K562 (cell line): Measurements from ENCODE around the gene HGF. TPM values are rescaled to one million over a fixed set of nuclear protein-coding genes. Genes with fewer than 3 reads are reported as not detected.

ENCODE experiments used
- ATAC-seq: fragments of 200-7000 bp; cut with Tn5 transposase; 3 replicates; pipeline ENCODE4 v1.9.1; 2020; ENCODE audit warnings: moderate library complexity
- BruUV-seq: library from RNA; stranded (reverse); fragments of 400-500 nt; replicated peaks from 2 replicates; lab custom pipeline; 2021; lab: Mats Ljungman, UMichigan
- CTCF ChIA-PET: fragments of 300-600 bp; formaldehyde crosslinking; extraction: SDS; loops from one replicate; lab custom pipeline; 2021; ENCODE audit warnings: low intra/inter-chr PET ratio; lab: Yijun Ruan, JAX
- POLR2A ChIA-PET: fragments of 300-600, 350-650 bp; sonication (Branson Sonifier 250); formaldehyde crosslinking; extraction: SDS; loops from one replicate; lab custom pipeline; 2021; ENCODE audit warnings: antibody characterized with exemption, inconsistent platforms; lab: Yijun Ruan, JAX
- DNase-seq, 4 experiments: peaks; one replicate each; pipeline versions ENCODE4 v3.0.0 to v3.0.0-alpha.2; 2011 to 2018; ENCODE audit warnings: low spot score in 3 of 4, mixed read lengths in 3 of 4; ENCODE audit errors: extremely low read depth in 1 of 4
- FAIRE-seq: peaks from 2 replicates; lab custom pipeline; 2011; peaks lifted over from hg19 to GRCh38; lab: Jason Lieb, UNC
- H2AFZ ChIP-seq: 2 replicates; pipeline ENCODE4 v1.6.0; 2011; ENCODE audit warnings: low read depth, low read length, control low read depth, inconsistent platforms
- H3K27ac ChIP-seq: fragments of 200-600 bp; 3 replicates; pipeline ENCODE4 v1.8.0; 2011; ENCODE audit warnings: low read depth, mild to moderate bottlenecking, control low read depth, inconsistent platforms, low read length, moderate library complexity, mixed read lengths; ENCODE audit errors: extremely low read depth
- H3K27me3 ChIP-seq, 2 experiments: fragments of 300-600 bp in 1 of 2; 2 replicates in 1 of 2; 3 replicates in 1 of 2; pipeline versions ENCODE4 v1.6.0 to v1.8.0; 2011; ENCODE audit warnings: inconsistent platforms in 2 of 2, low read length in 2 of 2, mild to moderate bottlenecking in 1 of 2, mixed read lengths in 1 of 2, moderate library complexity in 1 of 2; ENCODE audit not compliant: control insufficient read depth in 2 of 2, insufficient read depth in 2 of 2
- H3K36me3 ChIP-seq: fragments of 300-600 bp; 3 replicates; pipeline ENCODE4 v1.8.0; 2011; ENCODE audit warnings: mild to moderate bottlenecking, low read length, inconsistent platforms; ENCODE audit not compliant: control insufficient read depth, insufficient read depth
- H3K4me1 ChIP-seq, 2 experiments: fragments of 200-600 bp in 1 of 2; replicated peaks in 1 of 2; 2 replicates in 1 of 2; 3 replicates in 1 of 2; pipeline versions ENCODE4 v1.5.1 to v1.8.0; 2011; ENCODE audit warnings: inconsistent platforms in 2 of 2, low read length in 2 of 2, mild to moderate bottlenecking in 1 of 2, mixed read lengths in 1 of 2, moderate library complexity in 1 of 2; ENCODE audit not compliant: control insufficient read depth in 2 of 2, insufficient read depth in 2 of 2
- H3K4me2 ChIP-seq: 2 replicates; pipeline ENCODE4 v1.6.1; 2011; ENCODE audit warnings: low read length, control low read depth, inconsistent platforms, mixed read lengths; ENCODE audit not compliant: insufficient read depth
- H3K4me3 ChIP-seq: fragments of 200-600 bp; sonication (generic), shearing (Covaris generic); 2 replicates; pipeline ENCODE4 v1.5.1; 2016; ENCODE audit warnings: control low read depth, inconsistent platforms
- H3K79me2 ChIP-seq: fragments of 200-600 bp; 3 replicates; pipeline ENCODE4 v1.8.0; 2011; ENCODE audit warnings: low read length, inconsistent platforms; ENCODE audit not compliant: control insufficient read depth, insufficient read depth
- H3K9ac ChIP-seq, 2 experiments: 2 replicates each; pipeline versions ENCODE4 v1.6.0 to v1.6.1; 2011; ENCODE audit warnings: low read depth in 2 of 2, low read length in 2 of 2, control low read depth in 1 of 2, inconsistent platforms in 1 of 2, mild to moderate bottlenecking in 1 of 2, mixed read lengths in 1 of 2; ENCODE audit not compliant: insufficient read depth in 1 of 2
- H3K9me1 ChIP-seq: one replicate; pipeline ENCODE4 v1.6.0; 2011; ENCODE audit warnings: inconsistent platforms, mild to moderate bottlenecking, low read length, moderate library complexity; ENCODE audit not compliant: control insufficient read depth, insufficient read depth
- H3K9me3 ChIP-seq: replicated peaks from 2 replicates; pipeline ENCODE4 v1.5.1; 2011; ENCODE audit warnings: low read depth, low read length, inconsistent platforms; ENCODE audit not compliant: control insufficient read depth, insufficient read depth
- H4K20me1 ChIP-seq: replicated peaks from 2 replicates; pipeline ENCODE4 v1.6.1; 2011; ENCODE audit warnings: low read length, inconsistent platforms, mixed read lengths; ENCODE audit not compliant: control insufficient read depth, insufficient read depth
- GATA2 ChIP-seq: sonication (generic); formaldehyde crosslinking; IDR thresholded peaks from 2 replicates; pipeline ENCODE4 v1.4.0; 2020; ENCODE audit warnings: mild to moderate bottlenecking, missing genetic modification reagents
- HNRNPL ChIP-seq: fragments of 200-400 bp; formaldehyde crosslinking; IDR thresholded peaks from 2 replicates; pipeline ENCODE4 v1.6.1; 2017; ENCODE audit warnings: low read depth, mild to moderate bottlenecking, low read length
- KLF13 ChIP-seq: fragments of 450-650 bp; IDR thresholded peaks from 2 replicates; pipeline ENCODE4 v1.6.1; 2016; ENCODE audit warnings: missing genetic modification characterization, low read depth, mild to moderate bottlenecking, missing compliant biosample characterization, moderate library complexity, borderline replicate concordance
- MTF1 ChIP-seq: fragments of 250-450 bp; sonication (Bioruptor Pico); IDR thresholded peaks from 2 replicates; pipeline ENCODE4 v1.9.0; 2021; ENCODE audit warnings: moderate library complexity, mild to moderate bottlenecking, inconsistent platforms, borderline replicate concordance
- RB1 ChIP-seq: fragments of 450-650 bp; IDR thresholded peaks from 2 replicates; pipeline ENCODE4 v1.6.1; 2017; ENCODE audit warnings: low read depth, mild to moderate bottlenecking
- RBM14 ChIP-seq: fragments of 200-400 bp; formaldehyde crosslinking; IDR thresholded peaks from 2 replicates; pipeline ENCODE4 v1.6.1; 2018; ENCODE audit warnings: low read depth, mild to moderate bottlenecking, low read length, moderate library complexity, borderline replicate concordance; ENCODE audit not compliant: insufficient read depth
- RBM39 ChIP-seq: fragments of 200-400 bp; formaldehyde crosslinking; optimal IDR thresholded peaks from 2 replicates; pipeline ENCODE3; 2018; ENCODE audit warnings: low read depth, low read length
- ZNF316 ChIP-seq: fragments of 450-650 bp; IDR thresholded peaks from 2 replicates; pipeline ENCODE4 v1.6.1; 2016
- in situ Hi-C: fragments of 300-500 bp; cut with MboI; formaldehyde crosslinking; loops from 4 replicates; pipeline ENCODE4 v1.15.0; 2018; ENCODE audit warnings: inconsistent platforms, mixed read lengths
- intact Hi-C: fragments of 100-400 bp; cut with micrococcal nuclease; formaldehyde crosslinking; loops from 2 replicates; pipeline ENCODE4 v1.14.2; 2022
- polyA plus RNA-seq, 8 experiments: library from polyadenylated mRNA; depleted of rRNA in 4 of 8; stranded (reverse) in 5 of 8; unstranded in 3 of 8; fragments of >200 nt; fragmentation: Nextera tagmentation in 2 of 8; fragmentation: Illumina TruSeq in 1 of 8; extraction: Ambion mirVana in 2 of 8; extraction: Trizol in 1 of 8; gene quantifications; 2 replicates each; pipeline versions ENCODE4 v1.2.1 to v1.2.3, GENCODE V29; 2011 to 2014; ENCODE audit warnings: inconsistent platforms in 1 of 8, missing spikeins in 1 of 8
- total RNA-seq, 7 experiments: library from RNA; depleted of rRNA in 6 of 7; stranded (reverse); fragments of >200 nt in 6 of 7; fragmentation: Illumina TruSeq in 2 of 7; extraction: Trizol in 2 of 7; gene quantifications; 2 replicates each; pipeline versions ENCODE4 v1.2.1 to v1.2.3, GENCODE V29; 2011 to 2021; ENCODE audit warnings: low replicate concordance in 1 of 7

Gene HGF
- total and polyA plus RNA-seq, 9 of the 15 experiments (the other 6 are each of a cell fraction or from before 2014, with no cell fraction given): 0.02 TPM; not detected in 8

DNA sequence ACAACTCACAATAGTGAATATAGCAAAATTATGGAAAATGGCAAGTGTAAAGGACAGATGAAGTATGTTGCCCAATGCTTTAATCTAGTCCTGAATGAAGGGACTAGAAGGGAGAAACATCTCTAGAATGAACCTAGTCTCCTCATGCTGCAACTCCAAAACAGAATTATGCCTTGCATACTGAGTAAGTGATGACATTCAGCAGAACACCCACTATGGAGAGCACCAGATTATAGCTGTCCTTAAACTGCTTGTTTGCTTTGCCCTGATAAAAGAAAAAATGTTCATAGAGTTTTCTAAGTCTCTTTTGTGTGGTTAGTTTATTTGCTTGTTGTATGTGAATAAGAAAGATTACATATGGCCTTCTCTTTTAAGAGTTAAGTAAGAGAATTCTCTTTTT lies 7.8 kb upstream of the HGF start:
- in situ Hi-C loops: no loop called here
- no TSS peak for BruUV-seq
- H3K4me2 ChIP-seq: no peak overlapping the region
- no peaks in the 10 kb centered on the region for H3K27me3 ChIP-seq
- intact Hi-C loops: no loop called here
- no peak for TF ChIP-seq HNRNPL
- no peak for TF ChIP-seq MTF1 (CRISPR knock-in tag)
- no peak for TF ChIP-seq RBM39
- TF ChIP-seq GATA2 (CRISPR knock-in tag): no peak
- no peak for TF ChIP-seq RBM14
- no peak for TF ChIP-seq KLF13 (tag)
- TF ChIP-seq RB1: no peak
- no peak for TF ChIP-seq ZNF316
- H3K36me3 ChIP-seq: no peaks in the 10 kb centered on the region
- no peak overlapping the region for H3K27ac ChIP-seq
- H3K9me1 ChIP-seq: no peaks in the 10 kb centered on the region
- H3K79me2 ChIP-seq: no peaks in the 10 kb centered on the region
- no peaks in the 10 kb centered on the region for H3K4me1 ChIP-seq
- H3K4me3 ChIP-seq: no peak overlapping the region
- ATAC-seq: no peak
- DNase-seq: no peak
- H3K9ac ChIP-seq: no peak overlapping the region
- no peaks in the 10 kb centered on the region for H4K20me1 ChIP-seq
- ChIA-PET CTCF (no interaction called here), POLR2A (no interaction called here)
- FAIRE-seq: no peak
- H3K9me3 ChIP-seq: no peaks in the 10 kb centered on the region
- H2AFZ ChIP-seq: no peak overlapping the region
